K562 (cell line): ENCODE measurements around the gene MAZ. TPM values are rescaled to one million over a fixed set of nuclear protein-coding genes. Genes with fewer than 3 reads are reported as not detected.

ENCODE experiments used
- HDAC8 ChIP-seq: fragments of 450-650 bp; IDR thresholded peaks from 2 replicates; pipeline ENCODE4 v1.6.1; 2016; ENCODE audit warnings: mild to moderate bottlenecking, missing genetic modification characterization, moderate library complexity, missing compliant biosample characterization
- NR1H2 ChIP-seq: sonication (generic); formaldehyde crosslinking; IDR thresholded peaks from 2 replicates; pipeline ENCODE4 v1.4.0; 2020; ENCODE audit warnings: mild to moderate bottlenecking, missing genetic modification reagents
- SIX5 ChIP-seq, 2 experiments: IDR thresholded peaks; 2 replicates each; pipeline ENCODE4 v1.6.1; 2011; ENCODE audit warnings: low read length in 2 of 2, borderline replicate concordance in 1 of 2, low read depth in 1 of 2, mild to moderate bottlenecking in 1 of 2, moderate library complexity in 1 of 2; ENCODE audit not compliant: insufficient read depth in 1 of 2
- ZNF175 ChIP-seq: fragments of 200-800 bp; sonication (Bioruptor generic); IDR thresholded peaks from 2 replicates; pipeline ENCODE4 v1.6.1; 2016; ENCODE audit warnings: low read depth, mild to moderate bottlenecking, missing genetic modification characterization, missing compliant biosample characterization
- ZNF217 ChIP-seq: sonication (generic); formaldehyde crosslinking; IDR thresholded peaks from 2 replicates; pipeline ENCODE4 v1.8.0; 2022; ENCODE audit warnings: mild to moderate bottlenecking, missing genetic modification reagents
- ZNF830 ChIP-seq: fragments of 250-450 bp; sonication (Bioruptor Pico); IDR thresholded peaks from 2 replicates; pipeline ENCODE4 v1.5.0; 2021; ENCODE audit warnings: mild to moderate bottlenecking
- polyA plus RNA-seq, 8 experiments: library from polyadenylated mRNA; depleted of rRNA in 4 of 8; stranded (reverse) in 5 of 8; unstranded in 3 of 8; fragments of >200 nt; fragmentation: Nextera tagmentation in 2 of 8; fragmentation: Illumina TruSeq in 1 of 8; extraction: Ambion mirVana in 2 of 8; extraction: Trizol in 1 of 8; gene quantifications; 2 replicates each; pipeline versions ENCODE4 v1.2.1 to v1.2.3, GENCODE V29; 2011 to 2014; ENCODE audit warnings: inconsistent platforms in 1 of 8, missing spikeins in 1 of 8
- total RNA-seq, 7 experiments: library from RNA; depleted of rRNA in 6 of 7; stranded (reverse); fragments of >200 nt in 6 of 7; fragmentation: Illumina TruSeq in 2 of 7; extraction: Trizol in 2 of 7; gene quantifications; 2 replicates each; pipeline versions ENCODE4 v1.2.1 to v1.2.3, GENCODE V29; 2011 to 2021; ENCODE audit warnings: low replicate concordance in 1 of 7
- TF ChIP-seq, protein P1 (sequence below): fragments of 250-450 bp; sonication (Bioruptor Pico); IDR thresholded peaks from 2 replicates; pipeline ENCODE4 v1.5.0; 2022; ENCODE audit warnings: mild to moderate bottlenecking
- TF ChIP-seq, protein P2 (sequence below), 2 experiments: IDR thresholded peaks in 1 of 2; conservative IDR thresholded peaks in 1 of 2; 2 replicates each; pipeline ENCODE4 v1.6.1; 2016; ENCODE audit warnings: low read depth in 2 of 2, mild to moderate bottlenecking in 1 of 2, missing compliant biosample characterization in 1 of 2, missing genetic modification characterization in 1 of 2, moderate library complexity in 1 of 2
- TF ChIP-seq, protein P3 (sequence below): fragments of 200-600 bp; sonication (generic); IDR thresholded peaks from one replicate; pipeline ENCODE4 v1.6.1; 2012; ENCODE audit warnings: mild to moderate bottlenecking, low read depth, low read length, inconsistent platforms

The MAZ gene
- total and polyA plus RNA-seq, 9 of the 15 experiments (the other 6 are each of a cell fraction or from before 2014, with no cell fraction given): 45.4 to 532 (median 250) TPM

DNA sequence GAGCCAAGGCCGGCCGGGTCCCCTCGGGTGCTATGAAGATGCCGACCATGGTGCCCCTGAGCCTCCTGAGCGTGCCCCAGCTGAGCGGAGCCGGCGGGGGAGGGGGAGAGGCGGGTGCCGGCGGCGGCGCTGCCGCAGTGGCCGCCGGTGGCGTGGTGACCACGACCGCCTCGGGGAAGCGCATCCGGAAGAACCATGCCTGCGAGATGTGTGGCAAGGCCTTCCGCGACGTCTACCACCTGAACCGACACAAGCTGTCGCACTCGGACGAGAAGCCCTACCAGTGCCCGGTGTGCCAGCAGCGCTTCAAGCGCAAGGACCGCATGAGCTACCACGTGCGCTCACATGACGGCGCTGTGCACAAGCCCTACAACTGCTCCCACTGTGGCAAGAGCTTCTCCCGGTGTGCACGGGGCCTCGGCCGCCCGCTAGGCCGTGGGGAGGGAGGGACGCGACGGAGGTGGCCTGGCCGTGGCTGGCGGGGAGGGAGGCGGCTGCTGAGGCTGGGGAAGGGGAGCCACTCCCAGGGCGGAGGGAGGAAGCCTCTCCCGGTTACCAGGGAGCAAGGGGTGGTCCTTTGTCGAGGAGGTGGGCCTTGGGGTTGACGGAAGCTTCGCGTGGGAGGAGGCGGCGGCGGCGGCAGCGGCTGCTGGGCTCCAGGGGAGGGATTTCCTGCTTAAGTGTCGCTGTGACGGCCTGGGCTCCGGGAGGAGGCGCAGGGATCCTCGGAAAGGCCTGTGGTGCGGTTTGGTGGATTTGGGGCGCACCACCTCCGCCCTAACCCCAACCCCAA, 1.3 kb downstream of the MAZ start (continued):
- TF ChIP-seq, protein P1, sequence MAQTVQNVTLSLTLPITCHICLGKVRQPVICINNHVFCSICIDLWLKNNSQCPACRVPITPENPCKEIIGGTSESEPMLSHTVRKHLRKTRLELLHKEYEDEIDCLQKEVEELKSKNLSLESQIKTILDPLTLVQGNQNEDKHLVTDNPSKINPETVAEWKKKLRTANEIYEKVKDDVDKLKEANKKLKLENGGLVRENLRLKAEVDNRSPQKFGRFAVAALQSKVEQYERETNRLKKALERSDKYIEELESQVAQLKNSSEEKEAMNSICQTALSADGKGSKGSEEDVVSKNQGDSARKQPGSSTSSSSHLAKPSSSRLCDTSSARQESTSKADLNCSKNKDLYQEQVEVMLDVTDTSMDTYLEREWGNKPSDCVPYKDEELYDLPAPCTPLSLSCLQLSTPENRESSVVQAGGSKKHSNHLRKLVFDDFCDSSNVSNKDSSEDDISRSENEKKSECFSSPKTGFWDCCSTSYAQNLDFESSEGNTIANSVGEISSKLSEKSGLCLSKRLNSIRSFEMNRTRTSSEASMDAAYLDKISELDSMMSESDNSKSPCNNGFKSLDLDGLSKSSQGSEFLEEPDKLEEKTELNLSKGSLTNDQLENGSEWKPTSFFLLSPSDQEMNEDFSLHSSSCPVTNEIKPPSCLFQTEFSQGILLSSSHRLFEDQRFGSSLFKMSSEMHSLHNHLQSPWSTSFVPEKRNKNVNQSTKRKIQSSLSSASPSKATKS: no peak
- TF ChIP-seq, protein P2, sequence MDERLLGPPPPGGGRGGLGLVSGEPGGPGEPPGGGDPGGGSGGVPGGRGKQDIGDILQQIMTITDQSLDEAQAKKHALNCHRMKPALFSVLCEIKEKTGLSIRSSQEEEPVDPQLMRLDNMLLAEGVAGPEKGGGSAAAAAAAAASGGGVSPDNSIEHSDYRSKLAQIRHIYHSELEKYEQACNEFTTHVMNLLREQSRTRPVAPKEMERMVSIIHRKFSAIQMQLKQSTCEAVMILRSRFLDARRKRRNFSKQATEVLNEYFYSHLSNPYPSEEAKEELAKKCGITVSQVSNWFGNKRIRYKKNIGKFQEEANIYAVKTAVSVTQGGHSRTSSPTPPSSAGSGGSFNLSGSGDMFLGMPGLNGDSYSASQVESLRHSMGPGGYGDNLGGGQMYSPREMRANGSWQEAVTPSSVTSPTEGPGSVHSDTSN (CRISPR knock-in tag; IDR thresholded peaks at IDR 0.05; ENCODE audit: low read depth): no peak
- TF ChIP-seq, protein P2 (tag; conservative IDR thresholded peaks at IDR 0.05; ENCODE audit: low read depth): no peak
- TF ChIP-seq ZNF217 (CRISPR knock-in tag): no peak
- TF ChIP-seq, protein P3, sequence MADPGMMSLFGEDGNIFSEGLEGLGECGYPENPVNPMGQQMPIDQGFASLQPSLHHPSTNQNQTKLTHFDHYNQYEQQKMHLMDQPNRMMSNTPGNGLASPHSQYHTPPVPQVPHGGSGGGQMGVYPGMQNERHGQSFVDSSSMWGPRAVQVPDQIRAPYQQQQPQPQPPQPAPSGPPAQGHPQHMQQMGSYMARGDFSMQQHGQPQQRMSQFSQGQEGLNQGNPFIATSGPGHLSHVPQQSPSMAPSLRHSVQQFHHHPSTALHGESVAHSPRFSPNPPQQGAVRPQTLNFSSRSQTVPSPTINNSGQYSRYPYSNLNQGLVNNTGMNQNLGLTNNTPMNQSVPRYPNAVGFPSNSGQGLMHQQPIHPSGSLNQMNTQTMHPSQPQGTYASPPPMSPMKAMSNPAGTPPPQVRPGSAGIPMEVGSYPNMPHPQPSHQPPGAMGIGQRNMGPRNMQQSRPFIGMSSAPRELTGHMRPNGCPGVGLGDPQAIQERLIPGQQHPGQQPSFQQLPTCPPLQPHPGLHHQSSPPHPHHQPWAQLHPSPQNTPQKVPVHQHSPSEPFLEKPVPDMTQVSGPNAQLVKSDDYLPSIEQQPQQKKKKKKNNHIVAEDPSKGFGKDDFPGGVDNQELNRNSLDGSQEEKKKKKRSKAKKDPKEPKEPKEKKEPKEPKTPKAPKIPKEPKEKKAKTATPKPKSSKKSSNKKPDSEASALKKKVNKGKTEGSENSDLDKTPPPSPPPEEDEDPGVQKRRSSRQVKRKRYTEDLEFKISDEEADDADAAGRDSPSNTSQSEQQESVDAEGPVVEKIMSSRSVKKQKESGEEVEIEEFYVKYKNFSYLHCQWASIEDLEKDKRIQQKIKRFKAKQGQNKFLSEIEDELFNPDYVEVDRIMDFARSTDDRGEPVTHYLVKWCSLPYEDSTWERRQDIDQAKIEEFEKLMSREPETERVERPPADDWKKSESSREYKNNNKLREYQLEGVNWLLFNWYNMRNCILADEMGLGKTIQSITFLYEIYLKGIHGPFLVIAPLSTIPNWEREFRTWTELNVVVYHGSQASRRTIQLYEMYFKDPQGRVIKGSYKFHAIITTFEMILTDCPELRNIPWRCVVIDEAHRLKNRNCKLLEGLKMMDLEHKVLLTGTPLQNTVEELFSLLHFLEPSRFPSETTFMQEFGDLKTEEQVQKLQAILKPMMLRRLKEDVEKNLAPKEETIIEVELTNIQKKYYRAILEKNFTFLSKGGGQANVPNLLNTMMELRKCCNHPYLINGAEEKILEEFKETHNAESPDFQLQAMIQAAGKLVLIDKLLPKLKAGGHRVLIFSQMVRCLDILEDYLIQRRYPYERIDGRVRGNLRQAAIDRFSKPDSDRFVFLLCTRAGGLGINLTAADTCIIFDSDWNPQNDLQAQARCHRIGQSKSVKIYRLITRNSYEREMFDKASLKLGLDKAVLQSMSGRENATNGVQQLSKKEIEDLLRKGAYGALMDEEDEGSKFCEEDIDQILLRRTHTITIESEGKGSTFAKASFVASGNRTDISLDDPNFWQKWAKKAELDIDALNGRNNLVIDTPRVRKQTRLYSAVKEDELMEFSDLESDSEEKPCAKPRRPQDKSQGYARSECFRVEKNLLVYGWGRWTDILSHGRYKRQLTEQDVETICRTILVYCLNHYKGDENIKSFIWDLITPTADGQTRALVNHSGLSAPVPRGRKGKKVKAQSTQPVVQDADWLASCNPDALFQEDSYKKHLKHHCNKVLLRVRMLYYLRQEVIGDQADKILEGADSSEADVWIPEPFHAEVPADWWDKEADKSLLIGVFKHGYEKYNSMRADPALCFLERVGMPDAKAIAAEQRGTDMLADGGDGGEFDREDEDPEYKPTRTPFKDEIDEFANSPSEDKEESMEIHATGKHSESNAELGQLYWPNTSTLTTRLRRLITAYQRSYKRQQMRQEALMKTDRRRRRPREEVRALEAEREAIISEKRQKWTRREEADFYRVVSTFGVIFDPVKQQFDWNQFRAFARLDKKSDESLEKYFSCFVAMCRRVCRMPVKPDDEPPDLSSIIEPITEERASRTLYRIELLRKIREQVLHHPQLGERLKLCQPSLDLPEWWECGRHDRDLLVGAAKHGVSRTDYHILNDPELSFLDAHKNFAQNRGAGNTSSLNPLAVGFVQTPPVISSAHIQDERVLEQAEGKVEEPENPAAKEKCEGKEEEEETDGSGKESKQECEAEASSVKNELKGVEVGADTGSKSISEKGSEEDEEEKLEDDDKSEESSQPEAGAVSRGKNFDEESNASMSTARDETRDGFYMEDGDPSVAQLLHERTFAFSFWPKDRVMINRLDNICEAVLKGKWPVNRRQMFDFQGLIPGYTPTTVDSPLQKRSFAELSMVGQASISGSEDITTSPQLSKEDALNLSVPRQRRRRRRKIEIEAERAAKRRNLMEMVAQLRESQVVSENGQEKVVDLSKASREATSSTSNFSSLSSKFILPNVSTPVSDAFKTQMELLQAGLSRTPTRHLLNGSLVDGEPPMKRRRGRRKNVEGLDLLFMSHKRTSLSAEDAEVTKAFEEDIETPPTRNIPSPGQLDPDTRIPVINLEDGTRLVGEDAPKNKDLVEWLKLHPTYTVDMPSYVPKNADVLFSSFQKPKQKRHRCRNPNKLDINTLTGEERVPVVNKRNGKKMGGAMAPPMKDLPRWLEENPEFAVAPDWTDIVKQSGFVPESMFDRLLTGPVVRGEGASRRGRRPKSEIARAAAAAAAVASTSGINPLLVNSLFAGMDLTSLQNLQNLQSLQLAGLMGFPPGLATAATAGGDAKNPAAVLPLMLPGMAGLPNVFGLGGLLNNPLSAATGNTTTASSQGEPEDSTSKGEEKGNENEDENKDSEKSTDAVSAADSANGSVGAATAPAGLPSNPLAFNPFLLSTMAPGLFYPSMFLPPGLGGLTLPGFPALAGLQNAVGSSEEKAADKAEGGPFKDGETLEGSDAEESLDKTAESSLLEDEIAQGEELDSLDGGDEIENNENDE: no peak
- TF ChIP-seq ZNF830 (CRISPR knock-in tag): peak; percentile 86; the same call in 1 of the 2 replicates
- no peak for TF ChIP-seq SIX5 (IDR thresholded peaks at IDR 0.05; ENCODE audit: borderline replicate concordance in 1 of 2, insufficient read depth in 1 of 2, low read depth in 1 of 2, low read length in 2 of 2)
- no peak; the same call in none of the 2 replicates for TF ChIP-seq NR1H2 (CRISPR knock-in tag)
- peak; percentile 82; the same call in 1 of the 2 replicates for TF ChIP-seq ZNF175 (CRISPR knock-in tag)
- TF ChIP-seq HDAC8 (tag): peak; percentile 75; the same call in 1 of the 2 replicates
